GM12874 (cell line): ENCODE measurements around the gene SAMD15.

Experiments
- CTCF ChIP-seq: IDR thresholded peaks from 2 replicates; pipeline ENCODE4 v1.5.1; 2011; ENCODE audit warnings: low read depth, mild to moderate bottlenecking, control low read depth, low read length, moderate library complexity; ENCODE audit not compliant: insufficient read depth

The SAMD15 gene

GRCh38 chr14:77356899-77357298 lies 20.3 kb upstream of the SAMD15 start:
- no peak for TF ChIP-seq CTCF

- TF ChIP-seq CTCF = no peak
These were observed 17.6 kb upstream of the SAMD15 start for GRCh38 chr14:77359626-77360025.

GRCh38 chr14:77364146-77364545 lies 13.0 kb upstream of the SAMD15 start:
- no peak for TF ChIP-seq CTCF

DNA sequence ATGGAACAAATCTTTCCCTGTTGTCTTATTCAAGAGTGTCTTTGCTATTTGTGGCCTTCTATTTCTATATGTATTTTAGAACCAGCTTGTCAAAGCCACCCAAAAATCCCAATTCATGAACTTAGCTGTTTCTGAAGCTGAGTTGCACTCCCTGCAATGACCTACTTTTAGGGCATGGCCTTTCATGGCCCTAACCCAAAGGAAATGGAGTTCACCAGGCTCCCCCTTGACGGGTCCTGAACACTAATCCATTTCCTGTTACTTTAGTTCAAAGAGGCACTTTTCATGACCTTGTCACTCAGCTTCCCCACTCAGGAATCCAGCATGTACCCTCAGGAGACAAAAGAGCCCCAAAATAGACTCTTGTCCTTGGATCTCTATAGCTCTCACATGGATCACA lies 7.9 kb upstream of the SAMD15 start:
- TF ChIP-seq CTCF = no peak

DNA sequence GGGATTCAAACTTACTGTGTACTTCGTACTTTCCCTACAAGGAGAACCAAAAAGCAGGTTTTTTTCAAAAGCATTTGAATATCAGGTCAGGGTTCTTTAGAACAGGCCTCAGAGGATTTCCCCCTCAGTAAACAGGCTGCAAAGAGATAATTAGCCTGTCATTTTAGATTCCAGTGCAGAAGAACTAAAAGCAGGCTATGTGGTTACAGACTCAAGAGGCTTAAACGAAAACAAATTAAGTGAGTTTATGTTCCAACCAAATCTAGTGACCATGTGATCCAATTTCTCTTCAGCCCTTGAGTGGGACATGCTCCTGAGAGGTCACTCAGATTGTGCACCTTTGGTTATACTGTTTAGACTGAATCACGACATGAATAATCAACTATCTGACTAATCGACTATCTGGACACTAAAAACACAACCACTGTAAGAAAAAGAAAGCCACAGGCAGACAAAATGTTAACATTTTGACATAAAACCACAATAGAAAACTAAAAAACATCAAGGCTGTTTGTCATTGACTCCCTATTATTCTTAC lies 4.8 kb upstream of the SAMD15 start:
- TF ChIP-seq CTCF = no peak

GRCh38 chr14:77375164-77375950 lies 1.8 kb upstream of the SAMD15 start:
- TF ChIP-seq CTCF = no peak

GRCh38 chr14:77375973-77376770 lies 1.0 kb upstream of the SAMD15 start:
- no peak for TF ChIP-seq CTCF
